Smooth muscle cell (in vitro differentiated cells): ENCODE data around the gene DALRD3. TPM values are rescaled to one million over a fixed set of nuclear protein-coding genes. Genes with fewer than 3 reads are reported as not detected.

Experiments
- DNase-seq: peaks from one replicate; lab custom pipeline; 2025; ENCODE audit not compliant: unreplicated experiment; lab: John Stamatoyannopoulos, UW
- H2AFZ ChIP-seq: fragments of 200-600 bp; sonication (generic); 2 replicates; pipeline ENCODE4 v1.6.0; 2016; ENCODE audit warnings: antibody characterized with exemption, low read depth, mild to moderate bottlenecking
- H3F3A ChIP-seq: fragments of 200-600 bp; sonication (generic); 2 replicates; pipeline ENCODE4 v1.6.0; 2017; ENCODE audit warnings: antibody characterized with exemption, low read depth
- H3K27ac ChIP-seq: fragments of 200-600 bp; sonication (generic); 2 replicates; pipeline ENCODE4 v1.5.1; 2016; ENCODE audit warnings: low read depth, mild to moderate bottlenecking
- H3K27me3 ChIP-seq: fragments of 200-600 bp; sonication (generic); 2 replicates; pipeline ENCODE4 v1.6.1; 2016; ENCODE audit warnings: low read depth, mild to moderate bottlenecking
- H3K36me3 ChIP-seq: fragments of 200-600 bp; sonication (generic); 2 replicates; pipeline ENCODE4 v1.5.1; 2016; ENCODE audit warnings: low read depth
- H3K4me1 ChIP-seq: fragments of 200-600 bp; sonication (generic); 2 replicates; pipeline ENCODE4 v1.5.1; 2016; ENCODE audit warnings: low read depth
- H3K4me2 ChIP-seq: fragments of 200-600 bp; sonication (generic); 2 replicates; pipeline ENCODE4 v1.6.0; 2016; ENCODE audit warnings: mild to moderate bottlenecking
- H3K4me3 ChIP-seq: fragments of 200-600 bp; sonication (generic); 2 replicates; pipeline ENCODE4 v1.5.1; 2016; ENCODE audit warnings: mild to moderate bottlenecking
- H3K79me2 ChIP-seq: fragments of 200-600 bp; sonication (generic); 2 replicates; pipeline ENCODE4 v1.6.0; 2016; ENCODE audit warnings: low read depth, mild to moderate bottlenecking
- H3K9ac ChIP-seq: fragments of 200-600 bp; sonication (generic); 2 replicates; pipeline ENCODE4 v1.6.0; 2016; ENCODE audit warnings: low read depth
- H3K9me3 ChIP-seq: fragments of 200-600 bp; sonication (generic); replicated peaks from 2 replicates; pipeline ENCODE4 v1.5.1; 2016; ENCODE audit warnings: low read depth
- H4K20me1 ChIP-seq: fragments of 200-600 bp; sonication (generic); 2 replicates; pipeline ENCODE4 v1.6.0; 2016; ENCODE audit warnings: low read depth
- WGBS: methylation state at CpG from one replicate; pipeline ENCODE4 v1.1.7; 2016; ENCODE audit warnings: low lambda C conversion rate; 5-methylcytosine and 5-hydroxymethylcytosine counted together
- polyA plus RNA-seq: library from polyadenylated mRNA; unstranded; fragments of >200 nt; fragmentation: Nextera tagmentation; extraction: Ambion mirVana; gene quantifications from 2 replicates; pipeline ENCODE4 v1.2.1, GENCODE V29; 2016
- total RNA-seq: library from RNA; depleted of rRNA; stranded (reverse); fragments of >200 nt; gene quantifications from 2 replicates; pipeline ENCODE4 v1.2.3, GENCODE V29; 2014
- TF ChIP-seq, protein P1 (sequence below): fragments of 200-600 bp; sonication (generic); IDR thresholded peaks from 2 replicates; pipeline ENCODE4 v1.5.1; 2017; ENCODE audit warnings: borderline replicate concordance, mild to moderate bottlenecking, antibody characterized with exemption; ENCODE audit not compliant: insufficient read depth, poor library complexity, severe bottlenecking

Gene DALRD3
- total and polyA plus RNA-seq, 2 experiments from 2014 or later: 35.6 to 39.0 TPM

DNA sequence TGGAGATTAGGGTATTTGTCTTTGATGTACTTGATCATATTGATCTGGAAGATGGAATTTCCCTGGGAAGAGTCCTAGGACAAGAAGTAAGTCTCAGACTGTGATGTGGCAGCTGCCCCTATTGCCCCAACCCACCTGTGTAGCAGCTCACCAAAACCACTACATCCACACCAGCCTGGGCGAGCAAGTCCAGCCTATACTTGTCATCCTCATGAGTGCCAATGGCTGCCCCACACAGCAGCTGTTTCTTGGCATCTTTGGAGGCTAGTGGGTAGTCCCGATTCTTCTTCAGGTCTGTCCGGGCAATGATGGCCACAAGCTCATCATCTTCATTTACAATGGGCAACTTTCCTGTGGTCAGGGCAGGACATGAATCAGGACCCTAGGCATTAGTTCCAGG, 8.2 kb upstream of the DALRD3 start:
- no peaks in the 10 kb centered on the region for H3K36me3 ChIP-seq

DNA sequence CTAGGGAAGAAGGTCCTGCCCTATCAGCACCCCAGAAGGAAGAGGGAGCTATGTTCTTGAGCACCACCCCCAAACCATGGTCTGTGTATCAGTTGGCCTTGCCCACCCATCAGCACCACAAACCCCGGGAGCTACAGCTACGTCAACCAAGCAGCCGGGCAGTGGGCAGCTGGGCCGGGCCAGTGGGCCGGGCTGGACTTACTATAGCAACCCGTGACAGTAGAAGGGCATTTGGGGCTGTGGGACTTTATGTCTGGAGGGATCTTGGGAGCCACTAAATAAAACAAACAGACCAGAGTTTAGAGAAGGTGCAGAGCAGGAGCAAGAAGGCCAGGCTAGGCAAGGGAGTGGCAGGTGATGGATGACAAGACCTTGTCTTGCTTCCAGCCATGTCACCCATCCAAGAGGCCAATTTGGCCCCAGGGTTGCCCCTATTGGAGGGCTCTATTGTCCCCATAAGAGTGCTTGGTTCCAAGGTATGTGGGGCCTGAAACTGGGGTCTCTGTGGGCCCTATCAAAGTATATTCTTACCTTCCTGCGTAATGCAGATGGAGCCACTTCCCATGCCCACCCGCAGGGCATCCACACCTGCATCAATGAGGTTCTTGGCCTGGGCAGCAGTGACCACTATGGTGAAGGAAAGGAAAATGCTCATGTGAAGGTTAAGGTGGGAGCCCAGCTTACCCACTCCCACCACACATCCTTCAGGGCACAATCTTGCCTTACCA, 7.6 kb upstream of the DALRD3 start:
- Histone ChIP-seq H3K4me2 (no peak overlapping the region), H3K79me2 (peaks cover 40% of the 10 kb centered on the region), H3K36me3 (no peaks in the 10 kb centered on the region), H3F3A (peaks cover 33% of the 10 kb centered on the region), H3K9ac (no peak overlapping the region), H3K27ac (no peak overlapping the region), H3K4me3 (no peak overlapping the region), H2AFZ (no peak overlapping the region), H3K4me1 (peaks cover 19% of the 10 kb centered on the region), H3K27me3 (no peaks in the 10 kb centered on the region), H3K9me3 (no peaks in the 10 kb centered on the region), H4K20me1 (peaks cover 6% of the 10 kb centered on the region)
- WGBS: 95% methylated on average over 8 of the region's 8 CpGs
- TF ChIP-seq, protein P1, sequence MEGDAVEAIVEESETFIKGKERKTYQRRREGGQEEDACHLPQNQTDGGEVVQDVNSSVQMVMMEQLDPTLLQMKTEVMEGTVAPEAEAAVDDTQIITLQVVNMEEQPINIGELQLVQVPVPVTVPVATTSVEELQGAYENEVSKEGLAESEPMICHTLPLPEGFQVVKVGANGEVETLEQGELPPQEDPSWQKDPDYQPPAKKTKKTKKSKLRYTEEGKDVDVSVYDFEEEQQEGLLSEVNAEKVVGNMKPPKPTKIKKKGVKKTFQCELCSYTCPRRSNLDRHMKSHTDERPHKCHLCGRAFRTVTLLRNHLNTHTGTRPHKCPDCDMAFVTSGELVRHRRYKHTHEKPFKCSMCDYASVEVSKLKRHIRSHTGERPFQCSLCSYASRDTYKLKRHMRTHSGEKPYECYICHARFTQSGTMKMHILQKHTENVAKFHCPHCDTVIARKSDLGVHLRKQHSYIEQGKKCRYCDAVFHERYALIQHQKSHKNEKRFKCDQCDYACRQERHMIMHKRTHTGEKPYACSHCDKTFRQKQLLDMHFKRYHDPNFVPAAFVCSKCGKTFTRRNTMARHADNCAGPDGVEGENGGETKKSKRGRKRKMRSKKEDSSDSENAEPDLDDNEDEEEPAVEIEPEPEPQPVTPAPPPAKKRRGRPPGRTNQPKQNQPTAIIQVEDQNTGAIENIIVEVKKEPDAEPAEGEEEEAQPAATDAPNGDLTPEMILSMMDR: no peak
- no peak for DNase-seq

More for the DNA sequence above, 8.2 kb upstream of the DALRD3 start:
- H3K27me3 ChIP-seq: no peaks in the 10 kb centered on the region
- TF ChIP-seq, protein P1: no peak
- H3K4me1 ChIP-seq: peaks cover 19% of the 10 kb centered on the region
- peaks cover 39% of the 10 kb centered on the region for H3K79me2 ChIP-seq
- WGBS: 98% methylated on average over 3 of the region's 3 CpGs
- no peaks in the 10 kb centered on the region for H3K9me3 ChIP-seq
- peak overlapping the region; percentile 91 for H3K27ac ChIP-seq
- peaks cover 38% of the 10 kb centered on the region for H3F3A ChIP-seq
- no peak overlapping the region for H3K4me3 ChIP-seq
- no peak overlapping the region for H2AFZ ChIP-seq
- DNase-seq: no peak
- peaks cover 6% of the 10 kb centered on the region for H4K20me1 ChIP-seq
- no peak overlapping the region for H3K9ac ChIP-seq
- H3K4me2 ChIP-seq: no peak overlapping the region

DNA sequence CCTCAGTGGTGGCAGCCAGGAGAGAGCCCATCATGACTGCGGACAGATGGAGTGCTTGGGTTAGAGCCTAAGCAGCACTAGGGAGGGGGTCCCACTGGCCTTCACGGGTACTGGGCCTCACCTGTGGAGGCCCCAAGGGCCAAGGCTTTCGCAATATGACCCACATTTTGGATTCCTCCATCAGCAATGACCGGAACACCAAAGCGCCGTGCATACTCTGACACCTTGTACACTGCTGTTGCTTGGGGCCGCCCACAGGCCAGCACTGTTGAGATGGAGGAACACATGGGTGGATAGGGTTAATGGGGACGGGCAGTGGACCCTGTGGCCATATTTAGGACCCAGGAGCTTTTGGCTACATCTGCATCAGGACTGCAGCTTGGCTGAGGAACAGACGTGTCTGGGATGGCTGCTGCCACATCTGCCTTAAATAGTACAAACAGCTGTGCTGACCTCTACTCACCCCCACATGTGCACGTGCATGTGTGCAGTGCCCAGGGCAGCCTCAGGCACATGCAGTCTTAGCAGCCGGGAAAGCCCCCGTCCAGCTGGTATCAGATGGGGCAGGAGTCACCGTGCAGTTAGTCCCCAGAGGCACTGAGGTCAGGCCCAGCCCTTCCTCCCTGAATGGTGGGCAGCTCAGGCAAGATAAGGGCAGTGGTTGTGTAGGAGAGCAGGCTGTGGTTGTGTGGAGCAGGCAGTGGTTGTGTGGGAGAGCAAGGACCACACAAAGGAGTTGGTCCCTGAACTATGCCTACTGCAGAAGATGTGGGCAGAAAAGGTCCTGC, 6.8 kb upstream of the DALRD3 start:
- Histone ChIP-seq H3K9ac (no peak overlapping the region), H3K9me3 (no peaks in the 10 kb centered on the region), H4K20me1 (peaks cover 6% of the 10 kb centered on the region), H2AFZ (no peak overlapping the region), H3K27ac (no peak overlapping the region), H3K27me3 (no peaks in the 10 kb centered on the region), H3K36me3 (no peaks in the 10 kb centered on the region), H3K4me2 (no peak overlapping the region), H3K79me2 (peaks cover 47% of the 10 kb centered on the region), H3K4me3 (no peak overlapping the region), H3F3A (peaks cover 30% of the 10 kb centered on the region), H3K4me1 (peaks cover 19% of the 10 kb centered on the region)
- TF ChIP-seq, protein P1: no peak
- DNase-seq: no peak
- WGBS: 93% methylated on average over 13 of the region's 13 CpGs
